ENCODE measurements around the gene MAP4K4. TPM values are rescaled to one million over a fixed set of nuclear protein-coding genes. Genes with fewer than 3 reads are reported as not detected.
"Not testable (repeated sequence)": the region's sequence is repeated elsewhere in the genome, so short reads cannot be mapped to it uniquely, and the experiment has no call there.

MAP4K4 gene
- total RNA-seq, 1 experiment from 2014 or later, result 181 TPM

GRCh38 chr2:101741775-101742520 is 44.4 kb downstream of the MAP4K4 start:
- DNase-seq (ENCODE audit: low read depth), result no peak

- DNase-seq (ENCODE audit: low read depth), result no peak
Observed at GRCh38 chr2:101742547-101742946, 45.0 kb downstream of the MAP4K4 start.

GRCh38 chr2:101743288-101743687 is 45.8 kb downstream of the MAP4K4 start:
- DNase-seq (ENCODE audit: low read depth), result no peak

- no peak for DNase-seq (ENCODE audit: low read depth)
Observed at GRCh38 chr2:101744832-101745231, 47.3 kb downstream of the MAP4K4 start.

GRCh38 chr2:101745711-101746694 is 48.5 kb downstream of the MAP4K4 start:
- DNase-seq (ENCODE audit: low read depth), result peak; percentile 83

GRCh38 chr2:101748000-101748399 is 50.5 kb downstream of the MAP4K4 start:
- no peak for DNase-seq (ENCODE audit: low read depth)

- DNase-seq (ENCODE audit: low read depth), result not testable (repeated sequence)
Observed at GRCh38 chr2:101748462-101748861, 51.0 kb downstream of the MAP4K4 start.

GRCh38 chr2:101750688-101751087 is 53.2 kb downstream of the MAP4K4 start:
- DNase-seq (ENCODE audit: low read depth), result no peak

- DNase-seq (ENCODE audit: low read depth), result no peak
Observed at GRCh38 chr2:101751276-101751815, 53.8 kb downstream of the MAP4K4 start.

- DNase-seq (ENCODE audit: low read depth), result no peak
Observed at GRCh38 chr2:101751875-101752619, 54.5 kb downstream of the MAP4K4 start.

GRCh38 chr2:101752716-101753616 is 55.5 kb downstream of the MAP4K4 start:
- DNase-seq (ENCODE audit: low read depth), result no peak

- no peak for DNase-seq (ENCODE audit: low read depth)
Observed at GRCh38 chr2:101753720-101754490, 56.4 kb downstream of the MAP4K4 start.

- DNase-seq (ENCODE audit: low read depth), result no peak
Observed at GRCh38 chr2:101754618-101755017, 57.1 kb downstream of the MAP4K4 start.

GRCh38 chr2:101756266-101756665 is 58.8 kb downstream of the MAP4K4 start:
- no peak for DNase-seq (ENCODE audit: low read depth)

- no peak for DNase-seq (ENCODE audit: low read depth)
Observed at GRCh38 chr2:101758001-101758400, 60.5 kb downstream of the MAP4K4 start.

- DNase-seq (ENCODE audit: low read depth), result peak; percentile 97
Observed at GRCh38 chr2:101759162-101759561, 61.7 kb downstream of the MAP4K4 start.

- DNase-seq (ENCODE audit: low read depth), result no peak
Observed at GRCh38 chr2:101762451-101763171, 65.1 kb downstream of the MAP4K4 start.

GRCh38 chr2:101763496-101764333 is 66.2 kb downstream of the MAP4K4 start:
- DNase-seq (ENCODE audit: low read depth), result no peak
